NCI-H1048 (cell line): ENCODE measurements around the gene DHRS13.
"Not testable (repeated sequence)": the region's sequence is repeated elsewhere in the genome, so short reads cannot be mapped to it uniquely, and the experiment has no call there.

Experiments used
- DNase-seq: peaks from one replicate; lab custom pipeline; 2025; lab: John Stamatoyannopoulos, UW

Gene DHRS13

GRCh38 chr17:28901866-28902818 is 737 bp downstream of the DHRS13 start:
- DNase-seq = no peak

GRCh38 chr17:28900986-28901726 is 1.7 kb downstream of the DHRS13 start:
- DNase-seq = no peak

GRCh38 chr17:28899212-28899815 is 3.6 kb downstream of the DHRS13 start:
- no peak for DNase-seq

DNA sequence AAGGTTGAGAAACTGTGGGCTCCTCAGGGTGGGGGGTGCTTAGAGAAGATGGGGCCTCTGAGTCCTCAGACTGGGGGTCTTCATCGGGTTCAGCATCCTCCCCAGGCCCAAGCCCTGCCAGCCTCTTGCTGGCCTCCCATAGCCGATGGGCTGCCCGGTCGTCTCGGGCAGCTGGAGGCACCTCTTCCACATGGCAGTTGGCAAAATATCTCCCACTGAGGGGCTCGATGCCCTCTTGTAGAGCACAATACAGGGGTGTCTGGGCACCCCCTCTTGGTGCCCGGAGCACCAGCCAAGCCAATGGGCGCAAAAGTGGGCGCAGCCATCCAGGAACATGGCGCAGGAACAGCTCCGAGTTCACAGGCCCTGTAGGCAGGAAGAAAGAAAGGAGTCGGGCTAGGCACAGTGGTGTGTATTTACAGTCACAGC is 4.3 kb downstream of the DHRS13 start:
- DNase-seq = no peak

- no peak for DNase-seq
These were observed 4.9 kb downstream of the DHRS13 start for GRCh38 chr17:28897769-28898526.

DNA sequence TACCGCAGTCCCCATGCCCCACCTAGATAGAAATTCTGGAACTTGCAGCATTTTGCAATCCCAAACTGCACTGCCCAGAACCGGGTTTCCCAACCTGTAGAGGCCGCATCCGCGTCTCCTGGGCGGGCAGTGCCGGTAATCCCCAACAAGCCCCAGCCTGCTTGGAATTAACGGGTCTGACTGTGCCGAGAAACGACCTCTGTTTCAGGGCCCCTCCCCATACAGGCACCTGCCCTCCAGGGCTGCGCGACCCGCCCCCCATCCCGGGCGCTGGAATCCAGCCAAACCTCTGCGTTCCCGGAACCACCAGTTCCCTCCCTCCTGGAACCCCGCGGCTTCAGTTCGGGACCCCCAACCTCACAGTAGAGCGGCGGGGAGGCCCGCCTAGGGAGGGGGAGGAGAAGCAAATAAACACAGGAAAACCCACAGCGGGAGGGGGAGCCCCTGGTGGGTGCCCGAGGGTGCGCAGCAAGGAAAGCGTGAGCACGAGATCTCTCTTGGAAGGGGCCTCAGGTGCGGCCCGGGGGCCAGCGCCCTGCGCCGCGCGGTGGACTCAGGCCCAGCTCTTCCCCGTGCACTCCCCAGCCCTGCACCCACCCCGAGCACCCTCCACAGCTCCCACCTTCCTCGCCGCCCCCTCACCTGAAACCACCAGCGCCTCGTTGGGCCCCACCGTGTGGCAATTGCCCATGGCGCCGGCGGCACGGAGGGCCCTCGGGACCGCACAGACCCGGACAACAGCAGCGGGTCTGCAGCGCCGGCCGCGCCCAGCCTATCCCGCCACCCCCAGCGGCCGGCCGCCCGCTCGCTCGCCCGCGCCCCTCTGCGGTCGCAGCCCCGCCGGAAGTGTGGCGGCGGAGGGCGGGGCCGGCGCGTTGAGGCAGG is 5.8 kb downstream of the DHRS13 start, which contains the start of gene FLOT2:
Gene FLOT2 (minus strand): TSS at position 850 of the 885 bp plus-strand sequence. CDS start 159 bp downstream, at position 691.
- DNase-seq = peak; percentile 62

- DNase-seq = no peak
These were observed 6.4 kb downstream of the DHRS13 start for GRCh38 chr17:28896491-28896883.

DNA sequence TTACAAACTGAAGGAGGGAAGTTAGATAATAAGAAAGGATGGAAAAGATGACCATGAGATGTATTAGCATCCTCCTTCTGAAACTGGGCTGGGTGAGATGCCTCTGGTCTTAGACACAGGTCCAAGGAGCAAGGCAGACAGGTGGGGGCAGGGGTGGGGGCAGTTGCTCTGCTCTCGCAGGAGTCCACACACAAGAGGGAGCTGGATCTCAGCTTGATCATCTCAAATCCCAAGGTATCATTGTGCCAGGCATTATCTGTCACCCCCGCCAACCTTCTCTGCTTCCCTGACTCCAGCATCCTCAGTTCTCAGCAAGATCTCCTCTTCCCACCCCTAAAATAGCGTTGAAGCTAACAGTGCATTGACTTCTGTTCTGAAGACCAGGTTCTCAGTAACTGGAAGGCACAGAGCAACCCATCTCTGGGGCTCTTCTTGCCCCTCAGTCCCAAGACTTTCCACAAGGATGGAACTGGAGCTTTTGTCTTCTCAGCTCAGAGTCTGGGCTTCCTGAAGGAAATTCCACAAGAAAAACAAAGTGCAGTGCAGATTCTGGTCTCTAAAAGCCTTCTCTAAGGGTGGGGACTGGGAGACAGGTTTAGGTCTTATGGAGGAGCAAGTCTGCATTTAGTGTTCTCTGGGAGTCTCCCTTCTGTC is 7.0 kb downstream of the DHRS13 start:
- no peak for DNase-seq

GRCh38 chr17:28893248-28894183 is 9.4 kb downstream of the DHRS13 start:
- DNase-seq = not testable (repeated sequence)

DNA sequence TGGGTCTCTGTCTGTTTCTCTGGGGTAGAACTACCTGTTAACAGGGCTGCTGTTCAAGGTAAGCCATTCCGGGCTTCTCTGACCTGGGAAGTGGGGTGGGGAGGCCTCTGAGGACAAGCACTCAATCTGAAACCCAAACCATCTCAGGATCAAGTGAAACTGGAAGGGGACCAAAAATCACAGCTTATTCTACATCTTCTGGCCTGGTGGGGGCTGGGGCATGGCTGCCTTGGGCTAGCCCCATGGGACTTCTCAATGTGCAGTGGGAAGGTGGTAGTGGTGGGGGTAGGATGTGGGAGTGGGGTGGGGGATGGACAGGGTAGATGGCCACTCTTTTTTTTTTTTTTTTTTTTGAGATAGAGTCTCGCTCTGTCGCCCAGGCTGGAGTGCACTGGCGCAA is 10.9 kb downstream of the DHRS13 start:
- DNase-seq = no peak

- DNase-seq = no peak
These were observed 11.7 kb downstream of the DHRS13 start for GRCh38 chr17:28891201-28891600.

DNA sequence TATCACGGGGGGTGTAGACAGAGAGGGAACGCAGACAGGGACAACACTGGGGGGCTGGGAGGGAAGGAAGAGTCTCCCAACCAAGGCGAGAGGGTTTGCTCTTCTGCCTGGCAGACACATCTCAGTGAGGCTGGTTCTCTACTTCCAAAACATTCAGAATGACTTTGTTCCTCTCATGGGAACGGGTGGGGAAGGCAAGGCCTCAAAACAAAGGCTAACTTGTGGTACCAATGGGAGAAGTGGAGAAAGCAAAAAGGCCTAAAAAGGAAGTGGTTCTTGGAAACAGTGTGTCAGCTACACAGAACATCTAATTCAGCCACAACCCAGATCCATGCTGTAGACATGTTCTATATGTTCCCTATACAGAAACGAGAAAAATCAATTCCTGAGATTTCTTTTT is 12.9 kb downstream of the DHRS13 start:
- DNase-seq = no peak

DNA sequence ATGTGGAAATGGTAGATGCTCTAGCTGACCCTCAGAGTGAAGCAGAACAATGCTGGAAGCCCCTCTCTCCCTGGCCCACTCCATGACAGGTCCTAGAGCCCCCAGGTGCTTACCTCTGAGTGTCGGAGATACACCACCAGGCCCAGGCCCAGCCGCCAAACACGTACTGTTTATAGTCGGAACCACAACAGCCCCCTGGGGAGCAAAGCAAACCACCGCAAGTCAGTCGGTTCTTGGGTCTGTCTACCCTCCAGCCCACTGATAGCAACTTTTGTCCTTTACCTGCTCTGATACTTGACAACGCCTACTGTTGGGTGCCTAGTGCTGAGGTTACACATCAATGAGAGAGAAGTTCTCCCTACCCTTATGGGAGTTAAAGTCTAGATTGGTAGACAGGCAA is 14.0 kb downstream of the DHRS13 start:
- no peak for DNase-seq

DNA sequence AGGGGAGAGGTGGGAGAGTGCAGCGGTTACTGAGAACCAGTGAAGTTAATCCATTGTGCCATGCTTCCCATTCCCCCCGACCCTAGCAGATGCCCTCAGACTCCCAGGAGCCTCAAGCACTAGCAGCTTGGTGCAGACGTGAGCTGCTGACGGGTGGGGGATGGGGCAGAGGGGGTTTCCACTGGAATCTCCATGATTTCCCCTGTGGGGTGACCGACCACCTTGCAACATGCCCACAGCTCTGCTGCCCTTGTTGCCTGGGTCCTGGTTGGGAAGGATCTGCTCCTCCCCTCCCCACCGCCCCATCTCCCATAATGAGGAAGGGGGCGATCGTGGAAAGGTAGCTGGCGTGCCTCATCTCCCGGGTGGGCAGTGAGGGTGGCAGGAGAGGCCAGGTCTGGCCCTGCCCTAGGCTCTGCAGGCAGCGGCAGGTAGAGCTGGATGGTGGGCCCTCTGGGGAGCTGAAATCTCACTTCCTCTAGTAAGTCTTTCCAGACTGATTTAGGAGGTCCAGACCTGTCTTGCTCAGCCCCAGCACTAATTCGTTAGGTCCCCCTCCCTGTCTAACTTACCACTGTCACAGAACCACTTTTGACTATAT is 14.9 kb downstream of the DHRS13 start:
- no peak for DNase-seq

DNA sequence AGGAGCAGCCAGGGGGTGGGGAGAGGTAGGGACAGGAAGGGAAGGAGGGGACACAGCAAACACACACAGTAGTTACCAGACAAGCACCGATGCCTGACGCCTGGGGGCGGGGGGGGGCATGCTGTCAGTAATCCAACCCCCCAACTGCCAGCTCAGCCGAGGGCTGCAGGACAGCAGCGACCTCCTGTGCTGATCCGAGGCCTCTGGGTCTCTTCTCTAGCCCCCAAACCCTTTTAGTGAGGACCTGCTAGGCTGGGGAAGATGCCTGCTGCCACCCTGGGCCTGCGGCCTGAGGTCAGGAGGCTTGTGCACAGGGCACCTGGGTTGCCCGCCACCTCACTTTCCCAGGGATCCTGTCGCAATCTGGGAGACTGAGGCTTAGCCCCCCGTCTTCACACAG is 16.9 kb downstream of the DHRS13 start:
- no peak for DNase-seq

DNA sequence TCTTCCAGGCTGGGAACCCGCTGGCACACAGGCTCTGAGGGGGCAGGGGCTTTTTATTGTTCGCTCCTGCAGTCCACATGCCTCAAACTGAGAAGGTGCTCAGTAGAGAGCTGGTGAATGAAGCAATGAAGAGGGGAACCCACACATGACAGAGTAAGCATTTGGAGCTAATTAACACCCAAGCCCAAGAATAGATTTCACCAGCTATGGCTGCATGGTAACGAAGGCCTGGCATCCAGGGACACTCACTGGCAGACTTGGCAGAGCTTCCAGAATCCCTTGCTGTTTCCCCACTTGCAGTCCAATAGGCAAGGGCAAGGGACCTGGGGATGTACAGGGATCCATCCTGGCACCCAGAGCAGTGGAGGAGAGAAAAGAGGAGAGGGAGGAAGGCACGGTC is 17.5 kb downstream of the DHRS13 start:
- DNase-seq = no peak

- no peak for DNase-seq
These were observed 18.7 kb downstream of the DHRS13 start for GRCh38 chr17:28883967-28884702.
